NCI-H2227 (cell line): Measurements from ENCODE around the gene MBTPS1.

ENCODE experiments used
- DNase-seq: peaks from one replicate; lab custom pipeline; 2025; ENCODE audit not compliant: unreplicated experiment; lab: John Stamatoyannopoulos, UW

The MBTPS1 gene

GRCh38 chr16:84116720-84117493 is at the start of gene MBTPS1:
MBTPS1 (minus strand) TSS chr16:84116942; CDS start chr16:84101783, 15,159 bp downstream.
- DNase-seq, result peak; percentile 98

- DNase-seq, result no peak
These were observed 49.0 kb upstream of the MBTPS1 start for GRCh38 chr16:84165746-84166145.

- DNase-seq, result no peak
These were observed 45.1 kb upstream of the MBTPS1 start for GRCh38 chr16:84161801-84162200.

DNA sequence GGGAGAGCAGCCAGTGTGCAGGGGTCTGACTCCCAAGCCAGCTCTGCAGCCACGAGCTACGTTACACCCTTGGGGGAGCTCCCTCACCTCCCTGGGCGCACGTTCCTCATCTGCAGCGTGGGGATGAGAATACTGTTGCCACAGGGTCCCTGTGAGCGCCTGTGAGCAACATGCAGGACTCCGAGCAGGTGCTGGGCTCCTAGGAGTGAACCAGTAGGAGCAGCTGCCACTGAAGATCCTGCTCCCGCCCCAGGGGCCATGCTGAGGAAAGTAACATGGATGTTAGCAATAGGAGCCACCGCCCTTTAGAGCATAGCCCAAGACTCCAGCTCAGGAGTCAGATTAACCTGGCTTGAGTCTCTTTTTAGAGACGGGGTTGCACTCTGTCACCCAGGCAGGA is 44.3 kb upstream of the MBTPS1 start:
- no peak for DNase-seq

GRCh38 chr16:84159800-84160199 is 43.1 kb upstream of the MBTPS1 start:
- DNase-seq, result no peak

DNA sequence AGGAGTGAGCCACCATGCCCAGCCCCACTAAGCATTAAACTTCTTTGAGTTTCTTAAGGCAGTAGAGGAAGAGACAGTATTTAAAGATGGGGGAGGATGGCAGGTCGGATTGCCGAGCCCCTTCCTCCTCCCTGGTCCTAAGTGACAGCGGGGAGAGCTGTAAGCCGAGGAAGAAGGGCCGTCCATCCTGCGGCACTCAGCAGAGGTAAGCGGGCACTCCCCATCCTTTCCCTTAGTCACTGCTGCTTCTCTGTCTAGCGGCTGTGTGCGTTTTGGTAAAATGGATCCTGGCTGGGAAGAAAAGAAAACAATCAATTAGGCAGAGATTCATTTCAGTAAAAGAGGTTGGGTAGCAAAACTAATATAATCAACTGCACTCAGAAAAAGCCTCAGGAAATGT is 42.3 kb upstream of the MBTPS1 start:
- DNase-seq, result no peak

DNA sequence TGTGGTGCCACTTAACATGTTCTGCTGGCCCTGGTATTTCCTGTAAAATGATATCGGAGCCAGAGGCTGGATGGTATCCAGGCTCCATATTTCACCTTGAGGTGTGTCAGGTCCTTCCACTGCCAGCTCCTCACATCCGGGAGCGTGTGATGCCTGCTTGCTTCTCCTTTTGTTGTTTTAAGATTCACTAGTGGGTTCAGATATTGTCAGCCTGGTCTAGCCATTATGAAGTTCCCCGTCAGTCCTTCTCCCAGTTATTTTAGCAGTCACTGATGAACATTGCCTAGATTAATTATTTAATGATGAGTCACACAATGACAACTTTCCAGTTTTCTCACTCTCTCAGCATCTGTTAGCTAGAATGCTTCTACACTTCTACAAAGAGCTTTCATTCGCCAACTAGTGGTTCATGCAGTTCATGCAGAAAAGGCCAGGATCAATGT is 39.6 kb upstream of the MBTPS1 start:
- DNase-seq, result no peak

- DNase-seq, result no peak
These were observed 39.0 kb upstream of the MBTPS1 start for GRCh38 chr16:84155771-84156170.

DNA sequence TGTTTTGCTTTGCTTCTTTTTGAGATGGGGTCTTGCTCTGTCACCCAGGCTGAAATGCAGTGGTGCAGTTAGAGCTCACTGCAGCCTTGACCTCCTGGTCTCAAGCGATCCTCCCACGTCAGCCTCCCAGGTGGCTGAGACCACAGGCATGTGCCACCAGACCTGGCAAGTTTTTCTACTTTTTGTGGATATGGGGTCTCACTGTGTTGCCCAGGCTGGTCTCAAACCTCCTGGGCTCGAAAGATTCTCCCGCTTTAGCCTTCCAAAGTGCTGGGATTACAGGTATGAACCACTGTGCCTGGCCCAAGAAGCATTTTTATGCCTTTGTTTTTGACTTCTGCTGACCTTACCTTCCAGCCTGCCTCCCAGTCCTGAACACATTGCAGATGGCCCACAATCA is 38.5 kb upstream of the MBTPS1 start:
- no peak for DNase-seq

GRCh38 chr16:84153660-84154214 is 37.0 kb upstream of the MBTPS1 start:
- no peak for DNase-seq

DNA sequence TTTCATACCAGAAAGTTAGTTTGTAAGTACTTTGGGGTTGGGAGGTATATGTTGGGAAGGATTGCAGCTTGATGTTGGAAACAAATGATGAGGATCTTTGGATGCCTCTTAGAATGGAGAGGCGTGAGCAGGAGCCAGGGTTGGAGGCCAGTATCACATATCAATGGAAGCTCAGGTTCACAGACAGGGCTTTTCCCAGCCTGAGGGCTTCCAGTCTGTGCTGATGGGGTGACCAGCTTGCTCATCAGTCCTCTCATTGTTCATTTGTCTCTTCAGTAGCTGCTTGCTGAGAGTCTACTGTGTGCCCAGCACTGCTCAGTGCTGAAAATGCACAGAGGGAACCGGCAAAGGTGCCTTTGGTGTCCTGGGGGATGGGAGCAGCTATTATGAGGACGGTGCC is 34.2 kb upstream of the MBTPS1 start:
- DNase-seq, result no peak

- DNase-seq, result peak; percentile 91
These were observed 28.3 kb upstream of the MBTPS1 start, which contains the start of the genes DNAAF1 and HSDL1 for GRCh38 chr16:84144859-84145639. DNAAF1 (plus strand) TSS chr16:84145308; CDS start chr16:84145441, 133 bp downstream. HSDL1 (minus strand) TSS chr16:84145177; CDS start chr16:84131321, 13,856 bp downstream.

DNA sequence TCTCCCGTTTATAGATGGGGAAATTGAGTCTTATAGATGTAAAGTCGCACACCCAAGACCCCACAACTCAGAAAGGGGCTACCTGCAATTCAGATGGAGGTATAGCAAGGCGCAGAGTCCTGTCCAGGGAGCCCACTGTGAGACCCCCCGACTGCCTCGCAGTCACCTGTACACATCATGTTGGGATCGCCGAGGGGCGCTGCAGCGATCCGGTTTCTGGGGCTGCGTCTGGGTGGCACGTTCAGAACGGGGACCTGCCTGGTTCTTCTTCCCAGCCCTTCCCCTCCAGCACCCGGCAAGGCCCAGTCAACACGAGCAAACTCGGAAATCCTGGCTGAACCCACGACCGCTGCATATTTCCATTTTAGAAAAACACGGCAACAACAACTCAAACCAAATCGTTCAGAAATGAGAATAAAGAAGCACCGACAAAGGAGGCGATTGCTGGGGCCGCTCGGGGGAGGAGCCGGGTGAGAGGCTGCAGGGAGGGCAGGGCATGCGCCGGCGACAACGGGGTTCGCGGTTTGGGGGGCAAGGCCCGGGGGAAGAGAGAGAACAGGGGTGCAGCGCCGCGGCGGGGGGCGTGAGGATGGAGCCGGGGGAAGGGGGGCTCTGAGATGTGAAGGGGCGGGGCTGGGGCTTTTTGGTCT is 27.6 kb upstream of the MBTPS1 start:
- DNase-seq, result peak; percentile 29

DNA sequence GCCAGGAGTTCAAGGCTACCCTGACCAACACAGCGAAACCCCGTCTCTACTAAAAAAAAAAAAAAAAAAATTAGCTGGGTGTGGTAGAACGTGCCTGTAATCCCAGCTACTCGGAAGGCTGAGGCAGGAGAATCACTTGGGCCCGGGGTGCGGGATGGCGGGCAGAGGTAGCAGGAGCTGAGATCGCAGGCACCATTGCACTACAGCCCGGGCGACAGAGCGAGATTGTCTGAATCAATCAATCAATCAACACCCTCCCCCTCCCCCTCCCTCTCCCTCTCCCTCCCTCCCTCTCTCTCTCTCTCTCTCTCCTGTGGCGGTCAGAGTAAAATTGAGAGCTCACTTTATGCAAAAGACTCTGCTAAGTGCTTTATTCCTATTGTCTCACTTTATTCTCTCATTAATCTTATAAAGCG is 27.1 kb upstream of the MBTPS1 start:
- no peak for DNase-seq

GRCh38 chr16:84143081-84143480 is 26.3 kb upstream of the MBTPS1 start:
- DNase-seq, result no peak

GRCh38 chr16:84141143-84141670 is 24.5 kb upstream of the MBTPS1 start:
- DNase-seq, result no peak

- DNase-seq, result no peak
These were observed 23.0 kb upstream of the MBTPS1 start for GRCh38 chr16:84139628-84140258.

GRCh38 chr16:84138824-84139627 is 22.3 kb upstream of the MBTPS1 start:
- peak; percentile 25 for DNase-seq

GRCh38 chr16:84138500-84138823 is 21.7 kb upstream of the MBTPS1 start:
- no peak for DNase-seq
